ACC112 (cell line): ENCODE measurements around the gene C2CD5.
A peak's percentile ranks its signal among the peaks of the same experiment; 100 is the strongest.
"Not testable (repeated sequence)": the region's sequence is repeated elsewhere in the genome, so short reads cannot be mapped to it uniquely, and the experiment has no call there.

ENCODE experiments used
- H2AFZ ChIP-seq: fragments of 200-600 bp; sonication (generic); one replicate; pipeline ENCODE4 v1.6.0; 2017; ENCODE audit warnings: antibody characterized with exemption, low read length; ENCODE audit not compliant: unreplicated experiment
- H3K27ac ChIP-seq: fragments of 200-600 bp; sonication (generic); 2 replicates; pipeline ENCODE4 v1.5.1; 2014; ENCODE audit warnings: low read depth, mild to moderate bottlenecking, antibody characterized with exemption, low read length, moderate library complexity
- H3K27me3 ChIP-seq: fragments of 200-600 bp; sonication (generic); 2 replicates; pipeline ENCODE4 v1.6.1; 2014; ENCODE audit warnings: mild to moderate bottlenecking, antibody characterized with exemption, low read length, moderate library complexity, mixed read lengths; ENCODE audit not compliant: insufficient read depth
- H3K36me3 ChIP-seq: fragments of 200-600 bp; sonication (generic); 2 replicates; pipeline ENCODE4 v1.6.1; 2016; ENCODE audit warnings: mild to moderate bottlenecking, antibody characterized with exemption, low read length, moderate library complexity, mixed read lengths; ENCODE audit not compliant: insufficient read depth
- H3K4me1 ChIP-seq: fragments of 200-600 bp; sonication (generic); one replicate; pipeline ENCODE4 v1.6.1; 2016; ENCODE audit warnings: low read length, mixed read lengths; ENCODE audit not compliant: insufficient read depth, unreplicated experiment, control insufficient read depth
- H3K4me3 ChIP-seq: fragments of 200-600 bp; sonication (generic); 2 replicates; pipeline ENCODE4 v1.5.1; 2014; ENCODE audit warnings: mild to moderate bottlenecking, low read depth, low read length
- H3K79me2 ChIP-seq: fragments of 200-600 bp; sonication (generic); one replicate; pipeline ENCODE4 v1.6.0; 2016; ENCODE audit warnings: low read length; ENCODE audit not compliant: control insufficient read depth, unreplicated experiment, insufficient read depth

The C2CD5 gene

DNA sequence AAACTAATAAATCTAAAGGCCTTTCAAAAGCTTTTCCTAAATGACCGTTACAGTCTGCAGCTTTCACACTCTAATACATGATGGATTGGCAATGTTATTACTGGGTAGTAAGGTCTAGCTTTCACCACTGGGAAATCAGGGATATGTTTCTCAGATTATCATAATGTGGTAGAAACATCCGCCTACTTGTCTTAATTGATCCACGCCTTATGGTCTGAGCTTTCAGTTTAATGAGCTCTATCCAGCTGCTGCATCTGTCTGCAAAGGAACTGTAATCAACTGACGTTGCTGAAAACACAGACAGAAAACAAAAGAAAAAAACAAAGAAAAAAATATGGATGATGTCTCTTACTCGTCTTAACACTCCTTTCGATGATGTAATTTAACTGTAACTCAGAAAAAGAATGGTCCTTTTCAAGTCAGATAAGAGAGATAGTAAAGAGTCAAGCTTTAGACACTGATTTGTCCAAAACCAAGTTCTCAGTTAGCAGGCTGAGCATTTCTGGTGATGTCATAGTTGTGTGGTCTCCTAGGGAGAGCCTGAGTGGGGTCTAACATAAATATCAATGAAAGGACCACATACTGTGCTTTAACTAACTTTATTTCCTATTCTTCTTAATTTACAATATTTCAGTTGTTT is 85.9 kb downstream of the C2CD5 start:
- Histone ChIP-seq H3K4me1 (no peaks in the 10 kb centered on the region), H3K36me3 (no peaks in the 10 kb centered on the region; the same call in 1 of the 2 replicates), H2AFZ (no peak overlapping the region), H3K27ac (no peak overlapping the region), H3K4me3 (no peak overlapping the region), H3K27me3 (no peaks in the 10 kb centered on the region), H3K79me2 (no peaks in the 10 kb centered on the region)

DNA sequence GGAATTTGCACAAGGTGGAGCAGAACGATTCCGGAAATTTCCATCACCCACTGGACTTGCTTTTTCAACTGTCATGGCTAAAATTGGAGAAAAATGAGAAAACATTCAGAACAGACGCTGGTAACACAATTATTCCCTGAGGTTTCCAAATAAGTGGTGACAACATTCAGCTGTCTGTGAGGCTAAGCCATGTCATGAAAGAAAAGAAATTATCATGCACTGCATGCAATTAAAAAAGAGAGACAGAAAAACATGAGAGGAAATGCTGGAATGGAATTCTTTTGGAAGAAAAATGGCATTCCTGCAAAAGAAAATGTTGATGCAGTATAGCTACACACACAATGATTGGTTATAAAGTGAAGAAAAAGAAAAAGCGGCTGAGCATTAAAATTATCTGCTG is 87.3 kb downstream of the C2CD5 start:
- Histone ChIP-seq H3K36me3 (no peaks in the 10 kb centered on the region; the same call in 1 of the 2 replicates), H3K4me1 (no peaks in the 10 kb centered on the region), H3K27me3 (no peaks in the 10 kb centered on the region), H3K4me3 (no peak overlapping the region), H3K27ac (no peak overlapping the region), H3K79me2 (no peaks in the 10 kb centered on the region), H2AFZ (no peak overlapping the region)

DNA sequence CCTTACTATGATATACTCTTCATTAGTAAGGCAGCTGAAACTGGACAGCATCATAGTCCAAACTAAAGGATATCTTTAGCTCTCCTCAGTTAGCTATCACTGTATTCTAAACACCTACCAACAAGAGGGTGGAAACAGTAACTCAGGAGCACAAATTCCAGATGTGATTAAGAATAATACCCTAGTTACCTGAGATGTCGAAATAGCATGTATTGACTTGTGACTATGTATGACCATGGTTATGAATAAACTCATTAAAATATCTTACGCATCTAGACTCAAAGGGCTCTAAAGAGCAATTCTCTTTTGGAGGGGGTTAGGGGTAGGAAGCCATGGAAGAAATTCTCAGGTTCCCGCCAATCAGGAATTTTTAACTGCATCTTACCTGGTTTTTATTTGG is 90.8 kb downstream of the C2CD5 start:
- no peak overlapping the region for H2AFZ ChIP-seq
- no peak overlapping the region for H3K27ac ChIP-seq
- no peaks in the 10 kb centered on the region; the same call in 1 of the 2 replicates for H3K36me3 ChIP-seq
- H3K4me1 ChIP-seq: no peaks in the 10 kb centered on the region
- no peaks in the 10 kb centered on the region for H3K79me2 ChIP-seq
- no peaks in the 10 kb centered on the region for H3K27me3 ChIP-seq
- no peak overlapping the region for H3K4me3 ChIP-seq

DNA sequence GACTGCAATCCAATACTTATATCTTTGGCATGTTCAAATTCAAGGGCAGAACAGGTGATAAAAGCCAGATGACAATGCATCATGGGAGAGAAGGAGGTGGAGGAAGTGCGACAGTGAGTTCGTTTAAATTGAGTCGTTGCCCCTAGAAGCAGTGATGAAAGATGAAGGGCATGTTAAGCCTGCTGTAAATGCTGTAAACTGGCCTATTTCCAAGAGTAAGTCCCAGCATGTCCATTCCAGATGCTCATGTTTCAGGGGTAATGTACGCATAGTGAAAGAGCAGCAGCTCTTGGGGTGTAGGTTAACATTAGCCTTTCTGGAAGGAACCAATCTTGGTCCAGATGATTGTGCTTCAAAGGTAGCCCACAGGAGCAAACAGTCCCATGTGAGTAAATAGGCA is 97.1 kb downstream of the C2CD5 start:
- Histone ChIP-seq H3K27me3 (no peaks in the 10 kb centered on the region), H3K4me1 (no peaks in the 10 kb centered on the region), H3K27ac (no peak overlapping the region), H2AFZ (no peak overlapping the region), H3K36me3 (no peaks in the 10 kb centered on the region), H3K4me3 (no peak overlapping the region), H3K79me2 (no peaks in the 10 kb centered on the region)

DNA sequence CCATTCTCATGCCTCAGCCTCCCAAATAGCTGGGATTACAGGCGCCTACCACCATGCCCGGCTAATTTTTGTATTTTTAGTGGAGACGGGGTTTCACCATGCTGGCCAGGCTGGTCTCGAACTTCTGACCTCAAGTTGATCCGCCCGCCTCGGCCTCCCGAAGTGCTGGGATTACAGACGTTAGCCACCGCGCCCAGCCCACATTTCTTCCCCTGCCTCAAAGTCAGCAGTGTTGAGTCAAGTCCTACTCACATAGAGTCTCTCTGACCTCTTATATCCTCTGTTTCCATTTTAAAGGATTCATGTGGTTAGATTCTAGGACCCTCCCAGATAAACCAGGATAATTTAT is 100.1 kb downstream of the C2CD5 start:
- H3K4me3 ChIP-seq: not testable (repeated sequence)

DNA sequence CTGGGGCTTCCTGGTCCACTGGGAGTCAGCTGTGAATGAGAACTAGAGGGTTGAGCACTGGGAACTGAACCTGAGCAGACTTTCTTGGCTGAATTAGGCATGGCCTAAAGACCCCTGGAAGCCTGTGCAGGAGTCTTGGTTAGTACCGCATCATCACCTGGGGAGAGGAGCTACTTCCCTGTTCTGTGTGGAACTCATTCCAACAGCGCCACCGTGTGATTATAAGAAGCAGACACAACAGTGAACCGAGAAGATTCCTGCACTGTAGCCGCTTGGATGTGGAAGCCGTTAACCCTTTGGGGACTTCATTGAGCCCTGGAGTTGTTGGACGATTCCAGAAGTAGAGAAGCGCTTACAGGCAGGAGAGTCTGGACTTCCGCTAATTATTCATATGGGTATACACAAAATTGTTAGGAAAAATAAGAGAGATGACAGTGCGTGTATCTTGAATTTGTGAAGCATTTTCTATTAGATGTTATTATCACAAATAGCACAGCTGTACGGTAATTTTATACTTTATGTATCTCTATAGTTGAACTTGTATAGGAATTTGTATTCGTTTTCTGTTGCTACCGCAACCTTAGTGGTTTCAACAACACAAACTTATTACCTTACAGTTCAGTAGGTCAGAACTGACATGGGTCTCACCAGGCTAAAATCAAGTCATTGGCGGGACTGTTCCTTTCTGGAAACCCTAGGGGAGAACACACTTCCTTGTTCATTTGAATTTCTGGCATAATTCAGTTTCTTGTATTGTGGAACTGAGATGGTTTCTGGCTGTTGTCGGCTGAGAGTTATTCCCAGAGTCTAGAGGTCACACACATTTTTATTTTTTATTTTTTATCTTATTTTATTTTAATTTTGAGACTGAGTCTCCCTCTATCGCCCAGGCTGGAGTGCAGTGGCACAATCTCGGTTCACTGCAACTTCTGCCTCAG is 100.7 kb downstream of the C2CD5 start:
- Histone ChIP-seq H3K4me1 (no peaks in the 10 kb centered on the region), H3K36me3 (no peaks in the 10 kb centered on the region), H3K27ac (no peak overlapping the region), H3K79me2 (no peaks in the 10 kb centered on the region), H3K27me3 (peaks cover 11% of the 10 kb centered on the region; the same call in 1 of the 2 replicates), H2AFZ (no peak overlapping the region), H3K4me3 (0 out of 2 replicates have a peak overlapping the region, but pooled peaks have one; percentile 22)

More for the DNA sequence above, 100.1 kb downstream of the C2CD5 start:
- H3K79me2 ChIP-seq, H3K27ac ChIP-seq, H3K4me1 ChIP-seq, H3K36me3 ChIP-seq, H2AFZ ChIP-seq: not testable (repeated sequence)
- peaks cover 11% of the 10 kb centered on the region; the same call in 1 of the 2 replicates for H3K27me3 ChIP-seq

DNA sequence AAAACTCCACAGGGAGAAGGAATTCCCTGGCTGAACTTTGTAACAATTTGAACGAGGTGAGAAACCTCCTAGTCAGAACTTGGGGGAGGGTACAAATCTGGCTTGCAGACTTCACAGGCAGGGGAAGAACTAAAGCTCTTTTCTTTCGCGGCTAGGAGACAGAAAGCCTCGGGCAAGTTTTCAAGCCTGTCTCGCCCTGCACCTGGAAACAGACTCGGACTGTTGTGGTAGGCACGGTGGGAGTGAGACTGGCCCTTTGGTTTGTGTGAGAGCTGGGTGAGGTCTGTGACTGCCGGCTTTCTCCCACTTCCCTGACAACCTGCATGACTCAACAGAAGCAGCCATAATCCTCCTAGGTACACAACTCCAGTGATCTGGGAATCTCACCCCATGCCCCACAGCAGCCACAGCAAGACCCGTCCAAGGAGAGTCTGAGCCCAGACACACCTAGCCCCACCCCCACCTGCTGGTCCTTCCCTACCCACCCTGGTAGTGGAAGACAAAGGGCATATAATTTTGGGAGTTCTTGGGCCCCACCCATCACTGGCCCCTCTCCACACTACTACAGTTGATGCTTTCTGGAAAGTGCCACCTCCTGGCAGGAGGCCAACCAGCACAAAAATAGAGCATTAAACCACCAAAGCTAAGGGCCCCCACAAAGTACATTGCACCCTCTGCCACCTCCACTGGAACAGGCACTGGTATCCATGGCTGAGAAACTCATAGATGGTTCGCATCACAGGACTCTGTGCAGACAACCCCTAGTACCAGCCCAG is 107.1 kb downstream of the C2CD5 start:
- H3K79me2 ChIP-seq: no peaks in the 10 kb centered on the region
- no peaks in the 10 kb centered on the region for H3K36me3 ChIP-seq
- no peaks in the 10 kb centered on the region for H3K4me1 ChIP-seq
- H3K27me3 ChIP-seq: peaks cover 17% of the 10 kb centered on the region; the same call in 1 of the 2 replicates
- H2AFZ ChIP-seq: no peak overlapping the region
- H3K4me3 ChIP-seq: no peak overlapping the region
- H3K27ac ChIP-seq: no peak overlapping the region

DNA sequence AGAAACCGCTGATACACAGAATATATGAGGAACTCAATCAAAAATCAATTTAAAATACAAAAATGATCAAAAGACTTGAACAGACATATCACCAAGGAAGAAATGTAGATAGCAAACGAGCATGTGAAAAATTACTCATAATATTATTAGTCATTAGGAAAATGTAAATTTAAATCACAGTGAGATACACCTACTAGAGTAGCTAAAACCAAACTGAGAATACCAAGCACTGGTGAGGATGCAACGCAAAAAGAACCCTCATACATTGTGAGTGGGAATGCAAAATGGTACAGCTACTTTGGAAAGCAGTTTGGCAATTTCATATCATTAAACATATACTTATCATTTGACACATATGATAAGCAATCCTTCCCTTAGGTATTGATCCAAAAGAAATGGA is 108.8 kb downstream of the C2CD5 start:
- Histone ChIP-seq H3K4me3 (no peak overlapping the region), H3K4me1 (no peaks in the 10 kb centered on the region), H3K36me3 (no peaks in the 10 kb centered on the region), H3K27me3 (peaks cover 9% of the 10 kb centered on the region; the same call in 1 of the 2 replicates), H3K79me2 (no peaks in the 10 kb centered on the region), H2AFZ (no peak overlapping the region), H3K27ac (no peak overlapping the region)

DNA sequence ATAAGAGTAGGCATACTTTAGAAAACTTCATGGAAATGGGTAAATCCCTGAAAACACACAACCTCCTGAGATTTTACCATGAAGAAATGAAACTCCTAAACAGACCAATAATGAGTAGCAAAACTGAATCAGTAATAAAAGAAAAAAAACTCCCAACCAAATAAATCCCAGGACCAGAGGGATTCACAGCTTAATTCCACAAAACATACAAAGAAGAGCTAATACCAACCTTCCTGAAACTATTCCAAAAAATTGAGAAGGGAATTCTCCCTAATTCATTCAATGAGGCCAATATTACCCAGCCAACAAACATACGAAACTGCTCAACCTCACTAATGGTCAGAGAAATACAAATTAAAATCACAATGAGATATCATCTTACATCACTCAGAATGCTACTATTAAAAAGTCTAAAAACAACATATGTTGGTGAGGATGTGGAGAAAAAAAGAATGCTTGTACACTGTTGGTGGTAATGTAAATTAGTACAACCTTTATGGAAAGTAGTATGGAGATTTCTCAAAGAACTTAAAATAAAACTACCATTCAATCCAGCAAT is 112.6 kb downstream of the C2CD5 start:
- Histone ChIP-seq H2AFZ (peak overlapping the region; percentile 90), H3K79me2 (no peaks in the 10 kb centered on the region), H3K36me3 (no peaks in the 10 kb centered on the region), H3K4me1 (no peaks in the 10 kb centered on the region), H3K27ac (no peak overlapping the region), H3K4me3 (peak overlapping the region; percentile 23; the same call in 1 of the 2 replicates), H3K27me3 (peaks cover 6% of the 10 kb centered on the region; the same call in 1 of the 2 replicates)

DNA sequence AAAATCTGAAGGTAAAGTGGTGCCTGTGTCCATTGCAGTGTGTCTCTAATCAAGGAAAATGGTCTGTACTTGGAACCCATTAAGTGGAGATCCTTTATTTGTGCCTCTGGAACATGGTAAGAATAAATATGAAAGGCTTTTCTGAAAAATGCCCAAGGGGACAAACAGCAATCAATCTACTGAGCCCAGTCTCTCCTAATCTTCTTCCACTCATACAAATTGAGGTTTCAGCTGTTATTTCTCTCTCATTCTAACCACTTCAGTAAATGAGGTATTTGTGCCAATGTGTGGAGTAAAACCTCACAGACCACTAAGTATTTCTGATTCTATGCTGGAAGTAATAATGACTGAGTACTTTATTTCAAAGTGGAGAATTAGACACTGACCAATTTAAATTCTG is 127.5 kb downstream of the C2CD5 start:
- no peaks in the 10 kb centered on the region for H3K79me2 ChIP-seq
- peaks cover 7% of the 10 kb centered on the region; the same call in 1 of the 2 replicates for H3K27me3 ChIP-seq
- no peak overlapping the region for H2AFZ ChIP-seq
- no peaks in the 10 kb centered on the region for H3K4me1 ChIP-seq
- no peak overlapping the region for H3K4me3 ChIP-seq
- no peak overlapping the region for H3K27ac ChIP-seq
- H3K36me3 ChIP-seq: no peaks in the 10 kb centered on the region
